HG03108 (cell line): ENCODE results near the gene MED27.

Experiments used
- ATAC-seq: cut with Tn5 transposase; IDR thresholded peaks from one replicate; pipeline ENCODE4 v1.9.1; 2021; ENCODE audit warnings: moderate library complexity; ENCODE audit not compliant: unreplicated experiment

The MED27 gene

GRCh38 chr9:132002643-132003318, 76.9 kb downstream of the MED27 start:
- ATAC-seq: no peak

GRCh38 chr9:132001567-132001966, 78.1 kb downstream of the MED27 start:
- ATAC-seq: no peak

- no peak for ATAC-seq
Observed at GRCh38 chr9:132000659-132001058, 79.0 kb downstream of the MED27 start.

- ATAC-seq: no peak
Observed at GRCh38 chr9:131999692-132000551, 79.7 kb downstream of the MED27 start.

- ATAC-seq: no peak
Observed at GRCh38 chr9:131997779-131998178, 81.9 kb downstream of the MED27 start.

DNA sequence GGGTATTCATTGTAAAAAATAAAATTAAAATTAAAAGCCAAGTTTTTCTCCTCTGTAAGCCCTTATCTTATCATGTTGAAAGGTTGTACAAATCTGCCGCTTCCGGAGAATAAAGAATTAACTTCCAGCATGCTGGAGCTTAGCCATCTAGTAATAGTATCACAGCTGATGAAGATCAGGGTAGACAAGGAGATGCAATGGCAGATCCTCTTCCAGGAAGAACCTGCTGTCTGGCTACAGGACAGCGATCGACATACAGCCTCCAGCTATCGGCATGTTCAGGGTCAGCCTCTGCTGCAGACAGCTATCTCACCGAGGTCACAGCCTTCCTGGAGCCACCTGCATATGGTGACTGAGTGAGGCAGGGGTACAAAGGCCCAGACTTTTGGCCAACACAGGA, 82.6 kb downstream of the MED27 start:
- ATAC-seq: no peak

- ATAC-seq: no peak
Observed at GRCh38 chr9:131995382-131995781, 84.3 kb downstream of the MED27 start.

DNA sequence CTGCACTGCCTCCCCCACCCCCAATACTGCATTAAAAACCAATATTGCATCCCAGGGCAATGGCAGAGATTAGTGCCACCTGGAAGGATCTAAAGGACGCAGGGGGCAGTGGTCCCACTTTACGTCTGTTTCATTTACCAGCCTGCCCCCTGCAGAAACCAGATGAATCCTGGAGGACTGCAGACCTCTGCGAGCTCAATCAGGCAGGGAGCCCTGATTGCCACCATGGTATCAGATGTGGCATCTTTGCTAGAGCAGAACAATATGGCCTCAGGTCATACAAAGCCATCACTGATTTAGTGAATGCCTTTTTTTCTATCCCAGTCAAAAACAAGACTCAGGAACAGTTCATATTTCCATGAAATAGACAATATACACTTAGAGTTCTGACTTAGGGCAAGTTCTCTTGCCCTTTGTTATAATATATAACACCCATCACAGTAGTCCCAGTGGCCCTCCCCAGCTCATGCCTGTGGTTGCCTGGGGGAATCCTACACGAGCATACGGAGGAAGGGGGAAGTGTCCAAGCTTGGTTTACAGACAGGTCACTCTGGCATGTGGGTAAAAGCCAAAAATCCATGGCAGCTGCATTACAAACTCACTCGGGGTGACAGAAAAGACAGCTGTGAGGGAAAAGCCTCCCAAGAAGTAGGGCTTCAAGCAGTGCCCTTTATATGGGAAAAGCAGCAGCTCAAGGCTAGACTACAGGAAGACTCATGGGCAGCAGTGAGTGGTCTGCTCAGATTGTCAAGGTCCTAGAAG, 85.1 kb downstream of the MED27 start:
- ATAC-seq: no peak

DNA sequence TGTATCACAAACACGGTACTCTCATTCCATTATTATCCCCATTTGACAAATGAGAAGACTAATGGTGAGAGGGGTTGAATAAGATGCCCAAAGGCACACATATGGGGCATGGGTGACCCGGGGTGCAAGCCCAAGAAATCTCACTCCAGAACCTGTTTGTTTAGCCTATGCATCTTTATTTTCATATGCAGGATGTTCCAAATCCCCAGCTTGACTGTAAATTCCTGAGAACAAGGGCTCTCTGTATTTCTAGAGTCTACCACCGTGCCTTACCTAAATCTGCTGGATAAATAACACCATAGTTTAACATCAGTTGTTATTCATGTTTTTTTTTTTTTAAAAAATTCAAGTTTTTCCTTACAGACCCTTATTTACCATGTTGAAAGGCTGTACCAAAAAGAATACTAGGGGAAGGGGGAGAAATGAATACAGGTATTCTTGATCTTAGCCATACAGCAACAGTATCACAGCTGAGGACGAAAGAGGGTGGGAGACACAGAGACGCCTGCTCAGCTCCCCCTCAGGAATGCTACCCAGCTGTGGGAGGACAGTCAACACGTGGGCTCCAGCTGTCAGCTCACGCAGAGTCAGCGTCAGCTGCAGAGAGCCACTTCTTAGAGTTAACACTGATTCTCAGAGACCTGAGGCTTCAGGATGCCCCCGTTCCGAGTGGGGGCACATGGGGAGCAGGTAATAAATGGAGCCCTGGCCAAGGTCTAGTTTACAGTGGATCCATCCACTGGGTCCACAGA, 86.6 kb downstream of the MED27 start:
- no peak for ATAC-seq

DNA sequence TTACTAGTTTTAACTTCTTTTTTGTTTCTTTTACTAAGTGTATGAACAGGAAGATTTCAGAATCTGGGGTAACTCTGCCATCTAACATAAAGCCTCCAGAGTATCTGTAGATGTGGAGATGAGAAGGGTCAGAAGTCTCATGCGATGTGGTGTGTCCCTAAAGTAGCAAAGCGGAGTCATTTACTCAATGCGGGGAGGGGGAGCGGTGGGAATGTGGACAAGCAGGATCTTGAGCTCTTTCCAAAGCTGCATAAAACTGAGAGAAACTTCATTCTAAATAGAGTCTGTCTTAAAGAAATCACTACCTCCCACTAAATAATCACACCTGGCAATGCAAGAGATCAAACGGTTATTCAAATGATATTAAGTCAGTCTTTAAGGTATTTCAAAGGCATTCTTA, 92.4 kb downstream of the MED27 start:
- ATAC-seq: no peak

GRCh38 chr9:131986576-131986975, 93.1 kb downstream of the MED27 start:
- ATAC-seq: no peak

- ATAC-seq: no peak
Observed at GRCh38 chr9:131986089-131986488, 93.6 kb downstream of the MED27 start.

GRCh38 chr9:131984564-131984963, 95.1 kb downstream of the MED27 start:
- ATAC-seq: no peak

GRCh38 chr9:131982671-131983239, 96.9 kb downstream of the MED27 start:
- ATAC-seq: no peak

- ATAC-seq: no peak
Observed at GRCh38 chr9:131982102-131982501, 97.6 kb downstream of the MED27 start.

- ATAC-seq: no peak
Observed at GRCh38 chr9:131981116-131981776, 98.4 kb downstream of the MED27 start.

DNA sequence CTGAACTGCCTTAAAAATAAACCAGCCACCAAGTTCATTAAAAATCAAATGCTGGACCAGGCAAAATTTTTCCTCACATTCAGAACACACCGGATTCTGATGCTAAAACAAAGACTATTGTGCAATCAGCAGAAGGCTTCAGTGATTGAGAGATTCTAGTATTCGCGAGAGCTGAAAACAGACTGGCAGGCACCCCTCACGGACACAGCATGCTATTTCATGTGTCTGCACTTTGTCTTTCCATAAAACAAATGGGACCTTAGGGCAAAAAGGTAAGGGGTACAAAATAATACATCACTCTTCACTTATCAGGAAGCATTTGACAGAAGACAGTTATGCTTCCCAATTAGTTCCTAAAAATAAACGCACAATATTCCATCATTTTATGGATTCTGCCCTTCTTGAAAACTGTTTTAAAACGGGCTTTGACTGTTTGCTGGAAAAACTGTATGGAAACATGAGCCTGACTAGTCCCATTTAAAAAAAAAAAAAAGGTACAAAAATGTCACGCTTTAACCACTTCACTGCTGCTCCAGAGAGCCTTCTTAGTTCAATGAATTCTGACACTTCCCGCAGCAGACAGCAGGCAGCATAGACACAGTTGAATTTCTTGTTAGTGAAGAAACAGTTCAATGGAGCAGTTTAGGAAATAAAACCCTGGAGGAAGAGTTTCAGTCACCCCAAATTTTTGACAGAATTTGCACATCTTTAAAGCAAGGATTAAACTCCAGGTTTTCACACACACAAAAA, 99.2 kb downstream of the MED27 start:
- ATAC-seq: no peak

DNA sequence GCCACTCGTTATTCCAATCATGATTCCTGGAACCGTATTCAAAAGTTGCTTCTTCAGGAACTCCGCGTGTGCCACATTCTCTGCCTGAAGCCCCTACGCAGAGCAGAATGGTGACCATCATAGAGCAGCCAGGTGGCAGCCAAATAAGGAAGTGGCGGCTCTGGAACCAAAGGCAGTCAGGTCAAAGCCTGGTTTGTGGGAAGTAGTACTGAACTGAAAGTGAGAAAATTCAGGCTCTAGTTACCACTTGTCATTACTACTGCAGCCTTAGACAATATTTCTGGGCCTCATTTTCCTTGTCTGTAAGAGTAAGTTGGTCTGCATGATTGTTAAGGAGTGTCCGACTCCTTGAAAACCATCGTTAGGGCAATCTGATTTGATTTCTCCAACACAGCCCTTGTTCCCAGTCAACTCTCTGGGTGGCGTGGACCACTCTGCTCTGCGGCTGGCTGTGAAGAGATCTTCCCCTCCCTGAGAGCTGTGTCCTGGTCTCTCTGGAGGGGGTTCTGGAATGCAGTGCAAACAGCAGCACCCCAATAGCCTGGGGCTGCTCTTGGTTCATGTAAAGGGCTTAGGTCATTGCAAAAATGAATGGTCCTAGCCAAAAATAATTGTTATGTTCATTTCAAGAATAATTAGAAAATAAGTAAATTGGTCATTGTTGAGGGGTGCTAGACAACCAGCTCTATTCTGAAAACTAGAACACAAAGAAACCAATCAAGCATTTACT, 102.4 kb downstream of the MED27 start:
- ATAC-seq: no peak
